Transverse colon (tissue), 4 donors: ENCODE results near the gene BORCS8. TPM values are rescaled to one million over a fixed set of nuclear protein-coding genes. Genes with fewer than 3 reads are reported as not detected.

Experiments used
- DNase-seq: peaks from one replicate; pipeline ENCODE4 v3.0.0-alpha.2; 2019
- H3K27ac ChIP-seq, 4 donors: fragments of 200-600 bp; sonication (generic); 2 replicates each; pipeline ENCODE4 v1.5.1; 2016 to 2018; ENCODE audit warnings: inconsistent platforms in 4 of 4
- H3K27me3 ChIP-seq: fragments of 200-600 bp; sonication (generic); 2 replicates; pipeline ENCODE4 v1.5.1; 2017; ENCODE audit warnings: inconsistent platforms
- H3K36me3 ChIP-seq, 4 donors: fragments of 200-600 bp; sonication (generic); 2 replicates each; pipeline ENCODE4 v1.5.1; 2017 to 2019; ENCODE audit warnings: inconsistent platforms in 4 of 4
- H3K4me1 ChIP-seq, 4 donors: fragments of 200-600 bp; sonication (generic); 2 replicates each; pipeline ENCODE4 v1.5.1; 2017 to 2020; ENCODE audit warnings: inconsistent platforms in 4 of 4
- H3K4me3 ChIP-seq, 4 donors: fragments of 200-600 bp; sonication (generic); 1 replicate in 1 of 4; 2 replicates in 3 of 4; pipeline versions ENCODE4 v1.5.1 to v1.6.1; 2017 to 2019; ENCODE audit warnings: inconsistent platforms in 4 of 4
- H3K9me3 ChIP-seq, 2 donors: fragments of 200-600 bp; sonication (generic); 2 replicates each; pipeline ENCODE4 v1.5.1; 2017 to 2019; ENCODE audit warnings: inconsistent platforms in 2 of 2
- EP300 ChIP-seq: sonication (generic); formaldehyde crosslinking; IDR thresholded peaks from one replicate; pipeline ENCODE4 v1.6.1; 2017; ENCODE audit warnings: antibody characterized with exemption, low read depth
- POLR2A ChIP-seq: fragments of 450-650 bp; IDR thresholded peaks from one replicate; pipeline ENCODE4 v1.6.1; 2016; ENCODE audit warnings: antibody characterized with exemption, mild to moderate bottlenecking, moderate library complexity
- POLR2AphosphoS5 ChIP-seq, 3 donors: sonication (generic); formaldehyde crosslinking; IDR thresholded peaks; one replicate each; pipeline ENCODE4 v1.6.1; 2016; ENCODE audit warnings: antibody characterized with exemption in 3 of 3
- WGBS, 2 donors: methylation state at CpG; one replicate each; pipeline ENCODE4 v1.1.5; 2018; ENCODE audit warnings: low coverage in 1 of 2; 5-methylcytosine and 5-hydroxymethylcytosine counted together
- in situ Hi-C, 4 donors: fragments of 200-750 bp; cut with MboI; loops; one replicate each; pipeline versions ENCODE4 v1.15.0 to v1.15.1; 2017; ENCODE audit warnings: low sequenced_read_pairs in 3 of 4, low pct_ligation_motif_present in 1 of 4, low pct_unique_long_range_greater_than_20kb in 1 of 4
- intact Hi-C: fragments of 100-400 bp; cut with DNase I; formaldehyde crosslinking; loops from one replicate; pipeline ENCODE4 v1.15.1; 2023; ENCODE audit warnings: low total_unique reads
- total RNA-seq, 4 donors: library from RNA; depleted of rRNA; stranded (reverse); fragments of >200 nt; gene quantifications; one replicate each; pipeline ENCODE4 v1.1.0, GENCODE V29; 2016
- TF ChIP-seq, protein P1 (sequence below), 5 experiments: fragments of 200-600 bp in 3 of 5; fragments of 450-650 bp in 2 of 5; sonication (generic) in 3 of 5; IDR thresholded peaks; 1 replicate in 2 of 5; 2 replicates in 3 of 5; pipeline ENCODE4 v1.5.1; 2016 to 2017; ENCODE audit warnings: antibody characterized with exemption in 5 of 5, inconsistent platforms in 3 of 5, mild to moderate bottlenecking in 2 of 5, moderate library complexity in 1 of 5

BORCS8 gene
- total RNA-seq, 4 donors from 2014 or later, result 13.0 to 132 (median 26.6) TPM

DNA sequence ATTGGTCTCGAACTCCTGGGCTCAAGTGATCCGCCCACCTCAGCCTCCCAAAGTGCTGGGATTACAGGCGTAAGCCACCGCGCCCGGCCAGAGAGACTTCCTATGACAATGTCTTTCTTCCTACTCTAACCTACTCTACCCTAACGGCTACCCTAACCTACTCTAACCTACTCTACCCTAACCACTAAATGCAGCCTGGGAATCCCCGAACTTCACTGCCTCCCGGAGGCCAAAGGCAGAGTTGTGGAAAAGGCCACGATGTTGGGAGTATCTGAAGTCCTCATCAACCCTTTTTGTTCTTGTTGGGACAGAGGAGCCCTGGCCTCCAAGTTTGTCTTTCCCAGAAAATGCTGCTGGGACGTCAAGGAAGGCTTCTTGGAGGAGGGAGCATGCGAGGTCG is 12.2 kb upstream of the BORCS8 start:
- H3K27ac ChIP-seq, result no peak overlapping the region
- in situ Hi-C loops (no loop called here), intact Hi-C loops (no loop called here)
- H3K27me3 ChIP-seq, result no peaks in the 10 kb centered on the region
- TF ChIP-seq, protein P1, sequence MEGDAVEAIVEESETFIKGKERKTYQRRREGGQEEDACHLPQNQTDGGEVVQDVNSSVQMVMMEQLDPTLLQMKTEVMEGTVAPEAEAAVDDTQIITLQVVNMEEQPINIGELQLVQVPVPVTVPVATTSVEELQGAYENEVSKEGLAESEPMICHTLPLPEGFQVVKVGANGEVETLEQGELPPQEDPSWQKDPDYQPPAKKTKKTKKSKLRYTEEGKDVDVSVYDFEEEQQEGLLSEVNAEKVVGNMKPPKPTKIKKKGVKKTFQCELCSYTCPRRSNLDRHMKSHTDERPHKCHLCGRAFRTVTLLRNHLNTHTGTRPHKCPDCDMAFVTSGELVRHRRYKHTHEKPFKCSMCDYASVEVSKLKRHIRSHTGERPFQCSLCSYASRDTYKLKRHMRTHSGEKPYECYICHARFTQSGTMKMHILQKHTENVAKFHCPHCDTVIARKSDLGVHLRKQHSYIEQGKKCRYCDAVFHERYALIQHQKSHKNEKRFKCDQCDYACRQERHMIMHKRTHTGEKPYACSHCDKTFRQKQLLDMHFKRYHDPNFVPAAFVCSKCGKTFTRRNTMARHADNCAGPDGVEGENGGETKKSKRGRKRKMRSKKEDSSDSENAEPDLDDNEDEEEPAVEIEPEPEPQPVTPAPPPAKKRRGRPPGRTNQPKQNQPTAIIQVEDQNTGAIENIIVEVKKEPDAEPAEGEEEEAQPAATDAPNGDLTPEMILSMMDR (IDR thresholded peaks at IDR 0.05), result no peak
- TF ChIP-seq POLR2AphosphoS5 (IDR thresholded peaks at IDR 0.05) (no peak), EP300 (no peak), POLR2A (no peak)
- WGBS, 2 donors, result 40 to 79% methylated on average over 1 to 13 of the region's 13 CpGs
- no peak overlapping the region for H3K4me3 ChIP-seq
- H3K36me3 ChIP-seq, result peaks cover 0 to 2% (median 0%) of the 10 kb centered on the region in 4 donors
- peaks cover 5 to 9% (median 8%) of the 10 kb centered on the region in 4 donors for H3K4me1 ChIP-seq
- DNase-seq, result no peak
- no peaks in the 10 kb centered on the region for H3K9me3 ChIP-seq

DNA sequence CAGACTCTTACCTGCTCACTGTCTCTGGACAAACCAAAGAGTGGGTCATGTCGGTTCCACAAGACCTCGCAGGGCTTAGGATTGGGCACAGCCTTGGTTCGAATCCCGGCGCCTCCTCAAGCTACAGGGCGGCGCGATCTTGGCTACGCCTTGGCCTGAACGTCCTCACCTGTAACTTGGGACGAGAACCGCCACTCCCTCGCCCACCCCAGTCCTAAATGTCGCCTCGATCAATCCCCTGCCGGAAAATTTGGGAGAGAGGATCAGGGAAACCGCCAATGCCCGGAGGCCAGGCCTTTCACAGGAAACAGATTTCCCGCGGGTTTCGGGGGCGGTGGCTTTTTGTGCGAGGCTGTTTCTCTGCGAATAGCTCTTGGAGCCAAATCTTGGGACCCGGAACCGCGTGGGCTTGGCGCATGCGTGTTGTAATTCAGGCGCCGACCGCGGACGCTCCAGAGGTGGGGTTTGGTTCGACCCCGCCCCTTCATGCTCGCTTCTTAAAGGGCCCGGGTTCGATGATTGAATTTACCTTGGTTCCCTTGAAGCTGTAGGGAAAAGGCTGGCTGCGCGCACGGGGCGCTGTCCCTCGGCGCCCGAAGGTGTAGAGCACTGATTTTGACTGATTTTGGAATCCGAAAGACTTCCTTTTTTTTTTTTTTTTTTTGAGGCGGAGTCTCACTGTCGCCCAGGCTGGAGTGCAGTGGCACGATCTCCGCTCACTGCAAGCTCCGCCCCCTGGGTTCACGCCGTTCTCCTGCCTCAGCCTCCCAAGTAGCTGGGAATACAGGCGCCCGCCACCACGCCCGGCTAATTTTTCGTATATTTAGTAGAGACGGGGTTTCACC is 11.3 kb upstream of the BORCS8 start, which contains the start of gene NR2C2AP:
TSS of gene NR2C2AP (minus strand) at position 403 of the 845 bp plus-strand sequence. CDS start at position 49, 354 bp downstream.
- peak in 1 of 3 donors; percentile 41 for TF ChIP-seq POLR2AphosphoS5 (IDR thresholded peaks at IDR 0.05)
- TF ChIP-seq EP300, result no peak
- Histone ChIP-seq H3K4me1 (peaks cover 5 to 9% (median 8%) of the 10 kb centered on the region in 4 donors), H3K27ac (peak within 1 kb of the TSS; percentile 76 to 89 (median 83)), H3K36me3 (peaks cover 0 to 12% (median 0%) of the 10 kb centered on the region in 4 donors), H3K9me3 (no peaks in the 10 kb centered on the region), H3K27me3 (no peaks in the 10 kb centered on the region), H3K4me3 (peak within 1 kb of the TSS; percentile 49 to 84 (median 72))
- intact Hi-C loops (no loop called here), in situ Hi-C loops (no loop called here)
- WGBS, 2 donors, result 6 to 20% methylated on average over 2 to 60 of the region's 60 CpGs
- DNase-seq, result peak; percentile 95

DNA sequence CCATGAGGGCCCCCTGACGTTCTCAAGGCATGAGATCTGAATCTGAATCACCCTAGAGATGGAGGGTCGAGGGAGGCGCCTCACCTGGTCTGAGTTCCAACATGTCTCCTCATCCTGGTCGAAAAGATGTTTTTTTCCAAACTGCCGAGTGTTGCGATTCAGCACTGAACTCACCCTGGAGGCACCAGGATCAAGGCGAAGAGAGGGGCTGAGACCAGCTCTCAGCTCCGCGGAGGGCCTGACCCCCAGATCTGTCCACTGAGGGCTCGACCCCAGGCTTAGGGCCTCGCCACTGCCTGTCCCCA is 10.7 kb upstream of the BORCS8 start:
- Histone ChIP-seq H3K27me3 (no peaks in the 10 kb centered on the region), H3K9me3 (no peaks in the 10 kb centered on the region), H3K4me3 (peak overlapping the region; percentile 49 to 84 (median 72)), H3K36me3 (peaks cover 0 to 15% (median 0%) of the 10 kb centered on the region in 4 donors), H3K27ac (peak overlapping the region; percentile 76 to 89 (median 83)), H3K4me1 (peaks cover 5 to 9% (median 8%) of the 10 kb centered on the region in 4 donors)
- intact Hi-C loops, result no loop called here
- no peak for DNase-seq
- 0 to 7% methylated on average over 1 to 11 of the region's 11 CpGs for WGBS, 2 donors
- TF ChIP-seq, protein P1 (IDR thresholded peaks at IDR 0.05), result no peak
- TF ChIP-seq POLR2AphosphoS5 (IDR thresholded peaks at IDR 0.05) (no peak), POLR2A (no peak), EP300 (no peak)
- in situ Hi-C loops, result no loop called here

DNA sequence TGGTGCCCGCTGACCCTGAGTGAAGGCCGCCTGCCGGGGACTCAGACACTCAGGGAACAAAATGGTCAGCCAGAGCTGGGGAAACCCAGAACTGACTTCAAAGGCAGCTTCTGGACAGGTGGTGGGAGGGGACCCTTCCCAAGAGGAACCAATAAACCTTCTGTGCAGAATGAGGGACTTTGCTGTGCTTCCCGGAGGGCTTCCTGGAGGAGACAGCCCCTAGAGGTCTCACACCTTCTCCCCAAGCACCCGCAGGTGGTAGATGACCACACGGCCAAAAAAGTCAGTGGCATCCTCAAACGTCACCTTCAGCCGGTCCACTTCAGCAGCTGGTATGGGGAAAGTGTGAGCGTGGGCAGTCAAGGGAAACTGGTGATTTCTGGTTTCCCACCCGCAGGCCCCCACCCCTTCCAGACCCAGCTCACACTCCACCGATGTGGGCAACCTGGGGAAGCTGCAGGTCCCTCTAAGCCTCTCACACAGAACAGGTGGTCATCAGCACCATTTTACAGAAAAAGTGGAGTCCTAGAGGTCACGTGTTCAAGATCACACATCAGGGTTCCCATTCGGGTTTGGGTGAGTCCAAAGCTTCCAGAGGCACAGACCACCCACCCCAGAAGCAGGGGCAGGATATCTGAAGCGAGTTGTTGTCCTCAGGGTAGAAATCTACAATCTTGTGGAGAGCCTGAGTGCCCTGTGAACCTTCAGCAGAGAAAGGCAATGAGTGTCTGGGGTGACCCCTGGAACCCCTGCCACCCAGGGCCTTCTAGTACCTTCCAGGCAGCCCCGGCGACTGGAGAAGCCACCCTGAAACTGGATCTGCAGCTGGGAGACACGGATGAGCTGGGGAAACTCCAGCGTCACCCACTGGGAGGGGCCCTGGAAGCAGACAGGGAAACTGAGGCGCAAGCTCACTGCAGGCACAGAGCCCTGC is 10.0 kb upstream of the BORCS8 start:
- no peak for TF ChIP-seq POLR2A
- TF ChIP-seq POLR2AphosphoS5 (IDR thresholded peaks at IDR 0.05), result no peak
- no peak for TF ChIP-seq EP300
- TF ChIP-seq, protein P1 (IDR thresholded peaks at IDR 0.05), result no peak
- intact Hi-C loops, result no loop called here
- peak overlapping the region; percentile 76 to 89 (median 83) for H3K27ac ChIP-seq
- WGBS, 2 donors, result 72 to 81% methylated on average over 4 to 19 of the region's 19 CpGs
- no peaks in the 10 kb centered on the region for H3K9me3 ChIP-seq
- H3K4me1 ChIP-seq, result peaks cover 5 to 9% (median 8%) of the 10 kb centered on the region in 4 donors
- no peaks in the 10 kb centered on the region for H3K27me3 ChIP-seq
- no peak for DNase-seq
- H3K4me3 ChIP-seq, result peak overlapping the region; percentile 49 to 84 (median 72)
- H3K36me3 ChIP-seq, result peaks cover 0 to 15% (median 3%) of the 10 kb centered on the region in 4 donors
- in situ Hi-C loops, result no loop called here
